ENCODE measurements around the gene ELFN1.

GRCh38 chr7:1670894-1671593, 967 bp downstream of the ELFN1 start:
- TF ChIP-seq ZNF384 (IDR thresholded peaks at IDR 0.05) (no peak), LEF1 (IDR thresholded peaks at IDR 0.05; ENCODE audit: borderline replicate concordance) (no peak), FOXM1 (IDR thresholded peaks at IDR 0.05; ENCODE audit: borderline replicate concordance) (no peak), TARDBP (IDR thresholded peaks at IDR 0.05) (no peak), SUZ12 (IDR thresholded peaks at IDR 0.05) (no peak), NFRKB (IDR thresholded peaks at IDR 0.05) (no peak), SP1 (IDR thresholded peaks at IDR 0.05) (no peak), PKNOX1 (IDR thresholded peaks at IDR 0.05) (no peak), L3MBTL2 (conservative IDR thresholded peaks at IDR 0.05) (no peak), BHLHE40 (IDR thresholded peaks at IDR 0.05; ENCODE audit: borderline replicate concordance) (no peak), FOXA1 (IDR thresholded peaks at IDR 0.05) (no peak), ELF4 (IDR thresholded peaks at IDR 0.05) (no peak), ARNT (IDR thresholded peaks at IDR 0.05) (no peak)
